Neural crest cell (in vitro differentiated cells): Measurements from ENCODE around the gene BAIAP2. TPM values are rescaled to one million over a fixed set of nuclear protein-coding genes. Genes with fewer than 3 reads are reported as not detected.
"Not testable (repeated sequence)": the region's sequence is repeated elsewhere in the genome, so short reads cannot be mapped to it uniquely, and the experiment has no call there.

Experiments used
- DNase-seq: peaks from one replicate; pipeline ENCODE4 v3.0.0; 2021; ENCODE audit warnings: low read depth, mixed read lengths, low spot score
- H3K27ac Mint-ChIP-seq: one replicate; pipeline ENCODE4 v1.8.0; 2021; ENCODE audit warnings: mild to moderate bottlenecking, mixed read lengths; ENCODE audit not compliant: unreplicated experiment
- H3K27me3 Mint-ChIP-seq: 2 replicates; pipeline ENCODE4 v1.8.0; 2021; ENCODE audit warnings: low read depth, mild to moderate bottlenecking, mixed read lengths
- H3K36me3 Mint-ChIP-seq: 2 replicates; pipeline ENCODE4 v1.8.0; 2021; ENCODE audit warnings: low read depth, mild to moderate bottlenecking, mixed read lengths
- H3K4me1 Mint-ChIP-seq: 2 replicates; pipeline ENCODE4 v1.8.0; 2021; ENCODE audit warnings: mixed read lengths
- H3K4me3 Mint-ChIP-seq: one replicate; pipeline ENCODE4 v1.8.0; 2021; ENCODE audit warnings: mild to moderate bottlenecking, mixed read lengths
- H3K9me3 Mint-ChIP-seq: 2 replicates; pipeline ENCODE4 v1.8.0; 2021; ENCODE audit warnings: mixed read lengths
- total RNA-seq: library from RNA; stranded (reverse); gene quantifications from 2 replicates; pipeline ENCODE4 v1.2.1, GENCODE V29; 2021
- TF ChIP-seq, protein P1 (sequence below): fragments of 200-600 bp; sonication (generic); conservative IDR thresholded peaks from 2 replicates; pipeline ENCODE4 v1.5.0; 2021; ENCODE audit warnings: antibody characterized with exemption, mild to moderate bottlenecking

The BAIAP2 gene
- total RNA-seq, 1 donor from 2014 or later: 47.5 TPM

GRCh38 chr17:81076141-81076679 is 41.3 kb downstream of the BAIAP2 start:
- no peak overlapping the region for H3K27ac Mint-ChIP-seq

DNA sequence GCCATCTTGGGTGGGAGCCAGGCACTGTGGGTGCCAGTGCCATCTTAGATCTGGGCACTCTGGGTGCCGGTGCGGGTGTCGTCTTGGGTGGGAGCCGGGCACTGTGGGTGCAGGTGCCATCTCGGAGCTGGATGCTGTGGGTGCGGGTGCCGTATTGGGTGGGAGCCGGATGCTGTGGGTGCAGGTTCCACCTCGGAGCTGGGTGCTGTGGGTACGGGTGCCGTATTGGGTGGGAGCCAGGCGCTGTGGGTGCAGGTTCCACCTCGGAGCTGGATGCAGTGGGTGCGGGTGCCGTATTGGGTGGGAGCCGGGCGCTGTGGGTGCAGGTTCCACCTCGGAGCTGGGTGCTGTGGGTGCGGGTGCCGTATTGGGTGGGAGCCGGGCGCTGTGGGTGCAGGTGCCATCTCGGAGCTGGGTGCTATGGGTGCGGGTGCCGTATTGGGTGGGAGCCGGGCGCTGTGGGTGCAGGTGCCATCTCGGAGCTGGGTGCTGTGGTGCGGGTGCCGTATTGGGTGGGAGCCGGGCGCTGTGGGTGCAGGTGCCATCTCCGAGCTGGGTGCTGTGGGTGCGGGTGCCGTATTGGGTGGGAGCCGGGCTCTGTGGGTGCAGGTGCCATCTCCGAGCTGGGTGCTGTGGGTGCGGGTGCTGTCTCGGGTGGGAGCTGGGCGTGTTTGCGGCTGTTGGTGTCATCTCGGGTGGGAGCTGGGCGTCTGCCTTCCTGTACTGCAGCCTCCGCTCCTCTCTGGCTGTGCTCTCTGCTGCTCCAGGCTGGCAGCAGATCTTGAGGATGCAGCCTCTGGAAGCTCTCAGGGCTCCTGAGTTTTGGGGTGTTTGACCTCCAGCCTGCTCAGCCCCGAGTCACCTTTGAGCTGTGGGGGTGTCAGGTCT is 43.3 kb downstream of the BAIAP2 start:
- DNase-seq, H3K27me3 Mint-ChIP-seq, H3K9me3 Mint-ChIP-seq, H3K27ac Mint-ChIP-seq, H3K4me3 Mint-ChIP-seq, H3K36me3 Mint-ChIP-seq: not testable (repeated sequence)
- H3K4me1 Mint-ChIP-seq: peaks cover 15% of the 10 kb centered on the region

More at GRCh38 chr17:81076141-81076679, 41.3 kb downstream of the BAIAP2 start:
- TF ChIP-seq, protein P1, sequence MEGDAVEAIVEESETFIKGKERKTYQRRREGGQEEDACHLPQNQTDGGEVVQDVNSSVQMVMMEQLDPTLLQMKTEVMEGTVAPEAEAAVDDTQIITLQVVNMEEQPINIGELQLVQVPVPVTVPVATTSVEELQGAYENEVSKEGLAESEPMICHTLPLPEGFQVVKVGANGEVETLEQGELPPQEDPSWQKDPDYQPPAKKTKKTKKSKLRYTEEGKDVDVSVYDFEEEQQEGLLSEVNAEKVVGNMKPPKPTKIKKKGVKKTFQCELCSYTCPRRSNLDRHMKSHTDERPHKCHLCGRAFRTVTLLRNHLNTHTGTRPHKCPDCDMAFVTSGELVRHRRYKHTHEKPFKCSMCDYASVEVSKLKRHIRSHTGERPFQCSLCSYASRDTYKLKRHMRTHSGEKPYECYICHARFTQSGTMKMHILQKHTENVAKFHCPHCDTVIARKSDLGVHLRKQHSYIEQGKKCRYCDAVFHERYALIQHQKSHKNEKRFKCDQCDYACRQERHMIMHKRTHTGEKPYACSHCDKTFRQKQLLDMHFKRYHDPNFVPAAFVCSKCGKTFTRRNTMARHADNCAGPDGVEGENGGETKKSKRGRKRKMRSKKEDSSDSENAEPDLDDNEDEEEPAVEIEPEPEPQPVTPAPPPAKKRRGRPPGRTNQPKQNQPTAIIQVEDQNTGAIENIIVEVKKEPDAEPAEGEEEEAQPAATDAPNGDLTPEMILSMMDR: no peak
- Mint-ChIP-seq H3K4me1 (peaks cover 16% of the 10 kb centered on the region), H3K4me3 (no peak overlapping the region), H3K36me3 (no peaks in the 10 kb centered on the region), H3K27me3 (no peaks in the 10 kb centered on the region), H3K9me3 (no peaks in the 10 kb centered on the region)
- no peak for DNase-seq

DNA sequence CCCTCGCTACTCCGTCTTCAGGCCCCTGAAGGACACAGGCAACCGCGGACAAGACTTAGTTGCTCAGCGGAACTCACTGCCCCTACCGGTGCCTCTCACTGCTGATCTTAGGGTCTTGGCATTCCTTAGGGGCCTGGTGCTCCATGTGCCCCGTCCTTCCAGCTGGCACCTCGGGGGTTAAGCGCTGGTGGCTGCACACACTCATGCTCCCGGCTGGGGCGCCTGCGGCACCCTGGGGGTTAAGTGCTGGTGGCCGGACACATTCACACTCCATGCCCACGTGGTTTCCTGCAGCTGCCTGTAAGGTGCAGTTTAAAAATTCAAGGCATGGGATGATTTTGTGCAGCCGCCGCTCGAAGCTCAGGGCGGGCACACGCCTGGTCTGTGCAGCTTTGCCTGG is 45.1 kb downstream of the BAIAP2 start:
- peak overlapping the region; percentile 28 for H3K27ac Mint-ChIP-seq
- TF ChIP-seq, protein P1: no peak
- DNase-seq: no peak
- H3K4me1 Mint-ChIP-seq: peaks cover 5% of the 10 kb centered on the region
- no peak overlapping the region for H3K4me3 Mint-ChIP-seq
- H3K36me3 Mint-ChIP-seq: no peaks in the 10 kb centered on the region
- no peaks in the 10 kb centered on the region for H3K27me3 Mint-ChIP-seq
- H3K9me3 Mint-ChIP-seq: no peaks in the 10 kb centered on the region

GRCh38 chr17:81081222-81082176 is 46.5 kb downstream of the BAIAP2 start:
- Mint-ChIP-seq H3K4me3 (no peak overlapping the region), H3K36me3 (no peaks in the 10 kb centered on the region), H3K27me3 (no peaks in the 10 kb centered on the region), H3K9me3 (no peaks in the 10 kb centered on the region), H3K27ac (no peak overlapping the region), H3K4me1 (peaks cover 5% of the 10 kb centered on the region)
- TF ChIP-seq, protein P1: no peak
- DNase-seq: no peak

DNA sequence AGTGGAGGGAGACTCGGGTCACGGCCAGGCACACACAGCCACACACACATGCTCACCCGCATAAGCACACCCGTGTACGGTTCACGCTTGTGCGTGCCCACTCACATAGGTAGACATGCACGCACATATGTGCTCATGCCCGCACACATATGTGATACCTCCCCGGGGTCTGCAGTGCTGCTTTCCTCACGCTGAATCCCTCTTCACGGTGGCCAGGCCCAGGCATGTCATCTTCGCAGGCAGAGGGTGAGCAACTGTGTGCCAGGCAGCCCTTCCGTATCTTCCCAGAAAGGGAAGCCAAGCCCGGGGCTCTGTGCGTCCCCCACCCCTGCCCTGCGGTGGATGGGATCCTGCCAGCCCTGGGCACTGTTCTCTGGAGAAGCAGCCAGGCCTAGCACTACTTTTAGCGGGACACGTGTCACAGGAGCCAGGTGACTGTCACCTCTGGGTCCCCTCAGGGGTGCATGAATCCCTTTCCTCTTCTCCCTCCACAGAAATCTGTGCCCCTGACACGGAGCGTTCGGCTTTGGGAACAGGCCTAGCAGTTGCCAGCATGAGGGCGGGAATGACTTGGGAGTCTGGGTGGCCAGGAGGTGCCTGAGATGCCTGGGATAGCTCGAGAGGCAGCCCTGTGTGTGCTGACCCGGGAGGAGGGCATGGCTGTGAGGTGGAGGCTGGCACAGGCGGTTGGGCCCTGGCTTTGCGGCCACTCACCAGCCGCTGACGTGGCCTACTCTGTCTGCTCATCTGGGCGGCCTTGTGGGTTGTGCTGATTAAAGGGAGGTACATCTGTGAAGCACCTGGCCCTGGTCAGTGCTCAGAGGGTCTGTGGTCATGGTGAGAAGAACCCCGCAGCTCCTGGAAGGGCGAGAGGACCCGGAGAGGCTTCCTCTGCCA is 47.5 kb downstream of the BAIAP2 start:
- Mint-ChIP-seq H3K27ac (peak overlapping the region; percentile 71), H3K4me1 (peaks cover 5% of the 10 kb centered on the region)

More for the DNA sequence above, 47.5 kb downstream of the BAIAP2 start:
- Mint-ChIP-seq H3K36me3 (no peaks in the 10 kb centered on the region), H3K9me3 (no peaks in the 10 kb centered on the region), H3K27me3 (no peaks in the 10 kb centered on the region), H3K4me3 (no peak overlapping the region)
- TF ChIP-seq, protein P1: no peak
- DNase-seq: no peak
